Fibroblast of lung (primary cell): Measurements from ENCODE around the gene PSMB1.

Source experiments
- EZH2 ChIP-seq: IDR thresholded peaks from 2 replicates; pipeline ENCODE4 v1.5.1; 2012; ENCODE audit warnings: low read length, control low read depth, mild to moderate bottlenecking; ENCODE audit errors: missing control alignments
- TF ChIP-seq, protein P1 (sequence below), 2 donors: IDR thresholded peaks in 1 of 2; conservative IDR thresholded peaks in 1 of 2; 1 replicate in 1 of 2; 2 replicates in 1 of 2; pipeline ENCODE4 v1.5.1; 2011 to 2012; ENCODE audit warnings: low read length in 2 of 2, control low read depth in 1 of 2, inconsistent platforms in 1 of 2, low read depth in 1 of 2, mild to moderate bottlenecking in 1 of 2

DNA sequence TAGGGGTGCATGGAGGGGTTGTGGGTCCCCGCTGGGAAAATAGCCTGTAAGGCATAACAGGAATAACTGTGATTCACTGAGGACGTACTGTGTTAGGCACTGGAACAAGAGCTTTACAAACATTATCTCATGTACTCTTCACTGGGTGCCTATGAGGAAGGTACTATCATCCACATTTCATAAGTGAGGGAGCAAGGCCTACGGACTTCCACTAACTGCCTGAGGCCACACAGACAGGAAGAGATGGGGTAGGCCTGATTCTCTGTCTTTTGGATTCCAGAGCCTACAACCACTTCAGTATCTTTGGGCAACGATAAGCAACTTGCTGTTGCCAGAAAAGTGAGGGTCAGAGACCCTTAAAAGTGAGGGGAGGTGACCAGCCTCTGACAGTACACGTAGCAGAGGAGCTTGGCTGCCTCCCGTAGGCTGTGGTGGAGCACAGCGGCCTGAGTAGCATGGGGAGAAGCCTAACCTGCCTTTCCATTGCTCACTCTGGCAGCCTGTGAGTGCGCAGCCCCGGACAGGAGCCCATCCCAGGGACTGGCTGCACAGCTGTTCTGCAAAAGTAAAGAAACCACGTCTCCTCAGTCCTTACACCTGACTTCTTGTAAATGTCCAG, 30.4 kb downstream of the PSMB1 start:
- no peak for TF ChIP-seq EZH2
- TF ChIP-seq, protein P1, sequence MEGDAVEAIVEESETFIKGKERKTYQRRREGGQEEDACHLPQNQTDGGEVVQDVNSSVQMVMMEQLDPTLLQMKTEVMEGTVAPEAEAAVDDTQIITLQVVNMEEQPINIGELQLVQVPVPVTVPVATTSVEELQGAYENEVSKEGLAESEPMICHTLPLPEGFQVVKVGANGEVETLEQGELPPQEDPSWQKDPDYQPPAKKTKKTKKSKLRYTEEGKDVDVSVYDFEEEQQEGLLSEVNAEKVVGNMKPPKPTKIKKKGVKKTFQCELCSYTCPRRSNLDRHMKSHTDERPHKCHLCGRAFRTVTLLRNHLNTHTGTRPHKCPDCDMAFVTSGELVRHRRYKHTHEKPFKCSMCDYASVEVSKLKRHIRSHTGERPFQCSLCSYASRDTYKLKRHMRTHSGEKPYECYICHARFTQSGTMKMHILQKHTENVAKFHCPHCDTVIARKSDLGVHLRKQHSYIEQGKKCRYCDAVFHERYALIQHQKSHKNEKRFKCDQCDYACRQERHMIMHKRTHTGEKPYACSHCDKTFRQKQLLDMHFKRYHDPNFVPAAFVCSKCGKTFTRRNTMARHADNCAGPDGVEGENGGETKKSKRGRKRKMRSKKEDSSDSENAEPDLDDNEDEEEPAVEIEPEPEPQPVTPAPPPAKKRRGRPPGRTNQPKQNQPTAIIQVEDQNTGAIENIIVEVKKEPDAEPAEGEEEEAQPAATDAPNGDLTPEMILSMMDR (conservative IDR thresholded peaks at IDR 0.05 in 1 of 2, IDR thresholded peaks at IDR 0.05 in 1 of 2; ENCODE audit: low read depth in 1 of 2, low read length in 2 of 2), result peak; percentile 14 to 49
